ENCODE measurements around the gene ZC3H8.
A peak's percentile ranks its signal among the peaks of the same experiment; 100 is the strongest.
"Not testable (repeated sequence)": the region's sequence is repeated elsewhere in the genome, so short reads cannot be mapped to it uniquely, and the experiment has no call there.

The ZC3H8 gene

DNA sequence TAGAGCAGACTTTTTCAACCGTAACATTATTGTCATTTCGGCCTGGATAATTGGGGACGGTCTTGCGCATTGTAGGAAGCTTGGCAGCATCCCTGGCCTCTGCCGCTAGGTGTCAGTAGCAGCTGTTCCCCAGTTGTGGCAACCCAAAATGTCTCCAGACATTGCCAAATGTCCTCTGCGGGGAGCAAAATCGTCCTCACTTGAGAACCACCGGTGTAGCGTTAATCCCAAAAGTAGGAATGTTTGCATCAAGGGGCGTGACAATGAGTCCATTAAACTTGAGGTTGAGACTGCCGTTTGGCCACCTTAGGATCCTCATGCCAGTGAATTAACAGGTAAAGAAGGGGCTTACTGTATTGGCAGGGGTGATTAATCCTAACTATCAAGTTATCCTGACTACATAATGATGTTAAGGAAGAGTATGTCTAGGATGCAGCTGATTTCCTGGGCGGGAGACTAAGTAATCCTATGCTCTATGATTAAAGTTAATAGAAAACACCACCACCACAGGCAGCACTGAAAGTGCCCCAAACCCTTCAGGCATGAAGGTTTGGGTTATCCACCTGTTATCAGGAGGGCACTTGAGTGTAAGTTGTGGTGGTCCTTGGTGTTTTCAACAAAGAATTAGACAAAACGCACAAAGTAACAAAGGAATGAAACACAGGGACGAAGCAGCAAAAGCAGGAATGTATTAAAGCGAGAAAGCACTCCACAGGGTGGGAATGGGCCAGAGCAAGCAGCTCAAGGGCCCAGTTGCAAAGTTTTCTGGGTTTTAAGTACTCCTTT, 4.9 kb upstream of the ZC3H8 start:
- DNase-seq (ENCODE audit: low read depth, low spot score): peak; percentile 84

DNA sequence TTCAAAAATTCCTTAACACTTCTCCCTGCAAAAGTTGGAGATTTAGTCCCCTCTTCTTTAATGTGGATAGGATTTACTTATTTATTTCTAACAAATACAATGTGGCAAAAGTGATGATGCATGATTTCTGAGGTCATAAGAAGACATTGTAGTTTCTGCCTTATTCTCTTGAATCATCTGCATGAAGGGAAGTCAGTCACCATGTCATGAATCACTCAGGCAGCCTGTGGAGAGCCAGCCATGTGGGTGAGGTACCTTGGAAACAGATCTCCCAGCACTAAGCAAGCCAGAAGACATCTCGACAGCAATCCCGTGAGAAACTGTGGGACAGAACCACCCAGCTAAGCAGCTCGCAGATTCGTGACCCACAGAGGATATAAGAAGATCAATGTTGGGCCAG, 2.7 kb upstream of the ZC3H8 start:
- DNase-seq (ENCODE audit: low read depth, low spot score): no peak

DNA sequence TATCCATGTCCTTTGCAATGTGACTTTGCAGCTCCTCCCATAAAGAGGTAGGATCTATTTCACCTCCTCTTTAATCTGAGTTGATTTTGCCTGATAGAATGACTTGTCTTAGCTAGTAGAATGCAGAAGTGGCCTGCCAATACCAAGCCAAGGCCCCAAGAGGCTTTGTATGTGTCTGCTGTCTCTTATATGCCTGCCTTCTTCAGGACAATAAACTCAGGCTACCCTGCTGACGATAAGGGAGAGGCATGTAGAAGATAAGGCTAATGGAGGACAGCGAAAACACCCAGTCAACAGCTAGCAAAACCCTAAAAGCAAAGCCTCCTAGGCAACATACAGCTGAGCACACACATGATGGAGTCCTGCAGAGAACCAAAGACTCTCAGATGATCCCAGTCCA, 1.8 kb upstream of the ZC3H8 start:
- peak; percentile 7 for DNase-seq (ENCODE audit: low read depth, low spot score)

DNA sequence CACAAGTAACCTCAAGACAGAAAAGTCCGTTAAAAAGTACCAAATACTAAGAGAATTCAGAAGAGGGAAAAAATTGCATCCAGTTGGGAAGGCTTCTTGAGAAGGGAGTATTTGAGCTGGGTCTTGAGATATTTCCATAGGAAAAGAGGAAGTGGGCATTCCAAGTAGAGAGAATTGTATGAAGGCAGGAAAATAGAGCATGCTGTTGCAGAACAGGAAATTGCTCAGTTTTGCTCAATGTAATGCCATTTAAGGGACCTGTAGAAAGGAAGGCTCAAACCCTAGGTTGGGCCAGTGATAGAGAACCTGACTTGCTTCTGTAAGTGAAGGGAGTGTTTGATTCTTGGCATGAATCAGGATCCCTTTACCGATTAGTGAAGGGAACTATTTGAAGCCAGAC, 1.0 kb upstream of the ZC3H8 start:
- DNase-seq (ENCODE audit: low read depth, low spot score): no peak

DNA sequence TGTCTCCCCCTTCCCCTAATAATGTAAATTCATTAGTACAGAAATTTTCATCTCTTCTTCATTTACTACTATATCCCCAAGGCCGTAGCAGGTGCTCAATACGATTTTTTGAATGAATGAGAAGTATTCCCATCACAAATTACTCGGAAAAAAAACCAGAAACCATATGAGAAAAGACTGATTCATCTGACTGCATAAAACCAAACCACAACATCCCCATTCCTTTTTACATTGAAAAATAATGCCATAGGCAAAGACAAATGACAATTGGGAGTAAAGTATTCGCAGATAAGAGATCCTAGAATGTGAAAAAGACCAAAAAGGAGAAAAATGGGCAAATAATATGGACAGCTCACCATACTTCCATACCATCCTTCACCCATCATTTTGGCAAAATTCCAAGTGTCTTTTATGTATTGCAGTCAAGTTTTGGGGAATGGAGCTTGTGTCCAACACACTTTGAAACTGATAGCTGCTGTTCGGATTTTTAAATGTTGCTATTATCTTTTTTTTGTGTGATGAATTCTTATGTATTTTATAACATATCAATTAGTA, 1.5 kb downstream of the ZC3H8 start:
- DNase-seq (ENCODE audit: low read depth, low spot score): no peak

DNA sequence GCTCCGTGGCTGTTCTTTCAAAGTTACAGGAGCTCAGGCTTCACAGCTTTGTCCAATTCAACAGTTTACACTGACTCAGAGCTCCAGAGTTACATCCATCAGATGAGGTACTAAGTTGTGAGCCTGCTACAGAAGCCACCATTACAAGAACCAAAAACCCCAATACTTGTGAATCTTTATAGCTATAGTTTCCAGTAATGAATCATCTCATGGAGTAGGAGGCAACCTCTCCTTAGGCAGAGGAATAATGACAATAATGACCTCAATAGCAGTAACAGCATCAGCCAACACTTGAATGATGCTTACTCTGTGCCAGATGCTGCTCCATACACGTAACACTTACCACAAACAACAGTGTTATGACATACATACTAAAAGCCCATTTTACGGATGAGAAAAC, 3.6 kb downstream of the ZC3H8 start:
- no peak for DNase-seq (ENCODE audit: low read depth, low spot score)

DNA sequence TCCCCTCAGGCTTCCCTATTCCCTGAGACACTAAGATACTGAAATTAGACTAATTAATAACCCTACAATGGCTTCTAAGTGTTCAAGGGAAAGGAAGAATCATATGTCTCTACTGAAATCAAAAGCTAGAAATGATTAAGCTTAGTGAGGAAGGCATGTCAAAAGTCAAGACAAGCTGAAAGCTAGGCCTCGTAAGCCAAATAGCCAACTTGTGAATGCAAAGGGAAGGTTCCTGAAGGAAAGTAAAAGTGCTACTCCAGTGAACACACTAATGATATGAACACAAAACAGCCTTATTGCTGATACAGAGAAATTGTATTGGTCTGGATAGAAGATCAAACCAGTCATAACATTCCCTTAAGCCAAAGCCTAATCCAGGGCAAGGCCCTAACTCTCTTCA, 10.0 kb downstream of the ZC3H8 start:
- no peak for DNase-seq (ENCODE audit: low read depth, low spot score)

DNA sequence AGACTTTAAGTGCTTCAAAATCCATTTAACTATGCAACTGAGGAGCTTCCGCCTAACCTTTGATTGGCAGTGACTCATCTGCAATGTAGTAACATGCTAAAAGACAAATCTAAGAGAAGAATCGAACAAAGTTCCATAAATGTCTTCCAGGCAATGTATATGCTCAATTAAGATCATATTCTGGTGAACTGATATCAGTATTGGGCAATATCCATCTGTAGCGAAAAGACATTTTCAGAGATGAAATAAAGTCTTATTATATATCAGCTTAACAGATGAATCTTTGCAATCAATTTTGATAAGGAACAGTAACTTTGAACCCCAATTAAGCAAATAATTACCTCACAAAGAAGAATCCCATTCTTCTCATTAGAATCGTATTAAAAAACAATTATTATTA, 11.6 kb downstream of the ZC3H8 start:
- no peak for DNase-seq (ENCODE audit: low read depth, low spot score)

DNA sequence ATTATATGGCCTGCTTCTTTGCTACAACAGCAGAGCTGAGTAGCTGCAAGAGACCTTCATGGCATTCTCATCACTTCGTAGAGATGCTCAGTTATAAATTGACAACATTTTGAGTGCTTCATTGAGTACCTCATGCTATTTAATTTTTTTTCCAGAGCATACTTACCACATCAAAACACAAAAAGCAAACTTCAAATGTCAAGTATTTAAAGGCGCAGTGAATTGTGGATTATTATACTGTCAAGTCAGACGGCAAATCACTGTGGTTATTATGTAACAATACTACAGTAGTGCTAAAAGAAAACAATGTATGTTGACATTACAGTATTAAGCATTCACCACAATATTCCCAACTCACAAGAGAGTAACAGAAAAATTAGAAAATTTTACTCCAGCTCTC, 12.5 kb downstream of the ZC3H8 start:
- DNase-seq (ENCODE audit: low read depth, low spot score): no peak

DNA sequence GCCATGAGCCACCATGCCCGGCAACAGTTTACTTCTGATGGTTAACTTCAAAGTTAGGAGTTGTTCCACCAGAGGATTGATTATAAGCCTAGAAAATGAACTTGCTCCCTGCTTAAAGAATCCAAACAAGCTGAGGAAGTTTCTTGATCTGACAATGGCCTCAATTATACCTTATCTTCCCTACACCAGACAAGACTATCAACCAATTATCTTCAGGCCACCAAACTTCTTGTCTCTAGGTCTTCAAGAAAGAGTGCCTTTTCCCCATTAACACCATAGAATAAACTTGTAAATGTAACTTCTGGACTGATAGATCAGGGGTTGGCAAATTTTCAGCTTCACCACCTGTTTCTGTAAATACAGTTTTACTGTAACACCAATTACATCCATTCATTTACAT, 15.0 kb downstream of the ZC3H8 start:
- DNase-seq (ENCODE audit: low read depth, low spot score): no peak

DNA sequence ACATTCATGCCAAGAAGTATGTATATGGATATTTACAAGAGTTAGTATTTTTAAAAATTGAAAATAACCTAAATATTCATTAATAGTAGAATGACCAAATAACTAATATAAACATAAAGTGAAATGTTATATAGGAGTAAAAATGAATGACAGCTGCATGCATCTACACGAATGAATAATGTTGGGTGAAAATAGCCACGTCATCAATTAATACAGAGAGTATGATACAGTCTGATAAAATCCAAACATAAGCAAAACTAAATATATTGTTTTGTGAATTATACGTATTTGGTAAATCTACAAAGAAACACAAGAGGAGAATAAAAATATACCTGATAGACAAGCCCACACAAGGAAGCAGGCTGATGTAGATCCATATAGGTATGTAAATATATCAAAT, 24.5 kb downstream of the ZC3H8 start:
- DNase-seq (ENCODE audit: low read depth, low spot score): no peak

DNA sequence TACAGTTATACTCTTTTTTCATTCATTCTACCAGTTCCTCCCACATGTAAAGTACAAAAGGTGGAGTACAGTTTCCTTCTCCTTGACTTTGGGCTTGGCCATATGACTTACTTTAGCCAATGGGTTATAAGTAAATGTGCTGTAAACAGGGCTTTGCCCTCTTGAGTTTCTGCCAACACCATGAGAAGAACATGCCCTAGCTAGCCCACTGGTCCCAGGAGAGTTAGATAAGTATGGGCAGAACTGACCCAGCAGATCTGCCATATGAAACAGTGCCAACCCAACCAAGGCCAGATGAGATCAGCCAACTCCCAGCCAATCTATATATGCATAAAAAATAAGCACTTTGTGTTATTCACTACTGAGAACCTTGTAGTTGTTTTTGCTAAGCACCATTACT, 25.5 kb downstream of the ZC3H8 start:
- DNase-seq (ENCODE audit: low read depth, low spot score): no peak

DNA sequence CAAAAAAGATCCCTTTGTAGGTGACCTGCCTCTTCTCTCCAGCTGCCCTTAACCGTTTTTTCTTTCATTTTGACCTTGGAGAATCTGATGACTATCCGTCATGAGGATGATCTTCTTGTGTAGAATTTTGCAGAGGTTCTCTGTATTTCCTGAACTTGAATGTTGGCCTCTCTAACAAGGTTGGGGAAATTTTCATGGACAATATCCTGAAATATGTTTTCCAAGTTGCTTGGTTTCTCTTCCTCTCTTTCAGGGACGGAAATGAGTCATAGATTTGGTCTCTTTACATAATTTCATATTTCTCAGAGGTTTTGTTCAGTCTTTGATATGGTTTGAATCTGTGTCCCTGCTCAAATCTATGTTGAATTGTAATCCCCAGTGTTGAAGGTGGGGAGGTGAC, 34.0 kb downstream of the ZC3H8 start:
- no peak for DNase-seq (ENCODE audit: low read depth, low spot score)

DNA sequence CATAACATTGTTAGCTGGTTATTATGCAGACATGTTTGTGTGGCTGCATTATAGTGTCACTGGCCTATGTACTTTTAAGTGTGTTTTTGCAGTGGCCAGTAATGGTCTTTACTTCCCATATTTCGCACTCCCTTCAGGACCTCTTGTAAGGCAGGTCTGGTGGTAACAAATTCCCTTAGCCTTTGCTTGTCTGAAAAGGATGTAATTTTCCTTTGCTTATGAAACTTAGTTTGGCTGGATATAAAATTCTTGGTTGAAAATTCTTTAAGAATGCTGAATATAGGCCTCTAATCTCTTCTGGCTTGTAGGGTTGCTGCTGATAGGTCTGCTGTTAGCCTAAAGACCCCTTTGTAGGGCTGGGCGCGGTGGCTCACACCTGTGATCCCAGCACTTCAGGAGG, 34.7 kb downstream of the ZC3H8 start:
- DNase-seq (ENCODE audit: low read depth, low spot score): no peak

DNA sequence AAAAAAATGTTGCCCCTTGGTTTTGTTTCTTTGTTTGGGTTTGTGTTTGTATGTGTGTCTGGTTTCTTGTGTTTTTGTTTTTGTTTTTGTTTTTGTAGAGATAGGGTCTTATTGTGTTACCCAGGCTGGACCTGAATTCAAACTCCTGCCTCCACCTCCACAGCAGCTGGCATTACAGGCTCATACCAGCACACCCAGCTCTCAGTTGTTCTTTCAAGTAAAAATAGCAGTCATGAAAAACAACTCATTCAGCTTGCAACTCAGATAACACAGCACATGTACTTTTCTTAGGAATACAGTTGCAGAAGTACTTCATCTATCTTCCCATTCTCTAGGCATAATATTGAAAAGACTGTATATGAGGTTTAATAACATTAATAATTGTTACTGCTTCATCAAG, 37.0 kb downstream of the ZC3H8 start:
- no peak for DNase-seq (ENCODE audit: low read depth, low spot score)

DNA sequence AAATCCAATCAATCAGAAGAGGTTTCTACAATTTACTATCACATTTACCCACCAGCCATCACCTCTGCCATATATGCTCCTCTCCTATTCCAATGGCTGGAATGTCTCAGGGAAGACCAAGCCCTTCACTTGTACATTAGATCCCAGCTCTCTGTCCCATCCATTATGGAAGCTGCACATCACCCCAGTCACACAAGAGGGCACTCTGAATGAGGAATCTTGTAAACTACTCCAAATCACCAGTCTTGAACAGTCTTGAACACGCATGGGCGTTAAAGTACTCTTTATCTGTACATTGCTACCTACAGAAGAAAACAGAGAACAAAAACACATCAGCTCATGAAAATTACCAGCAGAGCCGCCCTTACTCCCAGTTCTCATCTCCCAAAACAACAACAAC, 38.7 kb downstream of the ZC3H8 start:
- peak; percentile 15 for DNase-seq (ENCODE audit: low read depth, low spot score)

DNA sequence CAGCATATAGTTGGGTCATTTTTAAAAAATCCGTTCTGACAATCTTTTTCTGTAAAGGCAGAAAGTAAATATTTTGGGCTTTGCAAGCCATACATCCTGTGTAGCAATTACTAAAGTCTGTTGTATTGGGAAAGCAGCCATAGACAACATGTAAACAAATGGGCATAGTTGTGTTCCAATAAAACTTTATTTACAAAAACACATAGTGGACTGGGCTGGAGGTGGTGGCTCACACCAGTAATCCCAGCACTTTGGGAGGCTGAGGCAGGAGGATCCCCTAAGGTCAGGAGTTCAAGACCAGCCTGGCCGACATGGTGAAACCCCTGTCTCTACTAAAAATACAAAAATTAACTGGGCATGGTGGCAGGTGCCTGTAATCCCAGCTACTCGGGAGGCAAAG, 46.9 kb downstream of the ZC3H8 start:
- DNase-seq (ENCODE audit: low read depth, low spot score): not testable (repeated sequence)

DNA sequence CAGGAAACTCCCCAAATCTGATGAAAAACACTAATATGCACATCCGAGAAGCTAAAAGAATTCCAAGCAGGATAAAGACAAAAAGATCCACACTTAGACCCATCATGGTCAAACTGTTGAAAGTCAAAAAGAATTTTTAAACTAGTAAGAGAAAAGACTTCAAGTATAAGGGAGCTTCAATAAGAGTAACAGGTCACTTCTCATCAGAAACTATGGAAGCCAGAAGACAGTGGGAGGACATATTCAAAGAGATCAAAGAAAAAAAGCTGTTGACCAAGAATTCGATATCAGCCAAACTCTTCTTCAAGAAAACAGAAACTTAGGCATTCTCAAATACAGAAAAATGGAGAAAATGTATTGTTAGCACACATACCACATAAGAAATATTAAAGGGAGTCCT, 50.4 kb downstream of the ZC3H8 start:
- DNase-seq (ENCODE audit: low read depth, low spot score): no peak

DNA sequence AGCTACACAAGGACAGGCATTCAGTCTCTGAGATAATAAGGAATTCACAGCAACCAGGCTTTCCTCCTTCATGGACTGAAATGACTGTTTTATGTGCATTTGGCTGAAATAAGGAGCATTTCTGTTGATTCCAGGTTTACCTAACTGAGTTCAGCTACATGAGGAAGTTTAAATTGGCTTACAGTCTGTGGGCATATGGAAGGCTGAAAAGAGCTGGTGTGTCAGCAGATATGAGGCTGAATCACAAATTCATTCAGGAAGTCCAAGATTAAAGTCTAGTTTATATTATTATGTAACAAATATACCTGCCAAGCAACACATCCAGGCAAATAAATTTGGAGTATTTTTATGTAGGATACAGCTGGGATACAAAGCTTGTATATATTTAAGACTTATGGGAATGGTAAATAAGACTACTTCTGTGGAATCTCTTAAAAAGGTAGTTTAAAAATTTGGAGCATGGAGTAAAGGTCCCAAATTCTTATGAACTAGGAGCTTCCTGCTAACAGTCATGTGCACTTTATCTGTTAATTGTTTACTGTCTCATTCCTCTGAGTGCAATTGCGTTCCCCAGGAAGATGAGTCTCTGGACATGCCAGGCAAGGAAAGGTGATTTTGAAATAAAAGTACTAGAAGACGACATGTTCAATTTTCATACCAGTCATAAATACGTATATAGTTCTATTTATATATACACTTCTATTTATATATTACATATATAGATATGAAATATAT, 53.0 kb downstream of the ZC3H8 start:
- DNase-seq (ENCODE audit: low read depth, low spot score): no peak

DNA sequence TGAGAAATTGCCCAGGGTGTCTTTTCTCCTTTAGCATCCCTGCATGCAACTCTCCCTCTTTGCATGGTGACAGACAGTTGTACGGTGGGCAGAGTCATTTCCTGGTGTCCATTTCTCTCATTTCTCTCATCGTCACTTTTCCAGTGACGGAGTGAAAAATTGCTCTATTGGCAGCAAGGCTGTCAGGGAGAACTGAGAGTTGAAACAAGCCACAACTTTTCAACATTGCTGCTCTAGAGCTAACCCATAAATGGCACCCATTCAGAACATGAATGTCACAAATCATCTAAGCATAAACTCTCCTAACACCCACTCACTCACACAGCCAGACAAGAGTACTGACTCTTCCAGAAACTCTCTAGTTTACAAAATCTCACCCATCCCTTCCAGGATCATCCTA, 55.7 kb downstream of the ZC3H8 start:
- DNase-seq (ENCODE audit: low read depth, low spot score): no peak

DNA sequence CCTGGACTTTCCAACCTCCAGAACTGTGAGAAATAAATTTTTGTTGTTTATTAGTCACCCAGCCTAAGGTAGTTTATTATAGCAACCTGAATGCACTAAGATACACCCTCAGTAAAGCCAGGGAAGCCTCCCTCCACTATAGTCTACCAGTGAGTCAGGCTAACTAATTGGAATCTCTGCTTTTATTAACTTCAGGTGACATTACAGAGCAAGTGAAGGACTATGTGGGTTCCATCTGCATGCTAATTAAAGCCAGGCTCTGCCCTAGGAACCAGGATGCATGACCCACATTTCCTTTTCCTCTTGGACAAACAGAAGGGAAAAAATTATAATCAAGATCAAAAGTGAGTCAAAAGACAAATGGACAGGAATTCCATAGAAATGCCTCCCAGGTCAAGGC, 56.1 kb downstream of the ZC3H8 start:
- no peak for DNase-seq (ENCODE audit: low read depth, low spot score)

DNA sequence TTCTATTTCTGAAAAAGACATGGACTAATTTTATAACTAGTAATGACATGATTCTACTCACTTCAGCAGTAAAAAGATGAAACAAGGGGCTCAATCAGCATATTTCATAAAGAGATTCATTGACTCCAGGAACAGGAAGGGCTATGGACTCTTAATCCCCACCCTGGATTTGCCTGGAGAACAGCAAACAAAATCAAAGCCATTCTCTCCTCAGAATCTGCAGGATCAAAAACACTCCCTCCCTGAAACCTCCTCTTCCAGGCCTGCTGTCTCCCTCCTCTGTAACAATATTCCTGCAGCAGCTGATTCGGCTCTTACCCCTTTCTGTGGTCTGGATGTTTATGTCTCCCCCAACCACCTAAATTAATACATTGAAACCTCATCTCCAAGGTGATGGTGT, 57.0 kb downstream of the ZC3H8 start:
- no peak for DNase-seq (ENCODE audit: low read depth, low spot score)

DNA sequence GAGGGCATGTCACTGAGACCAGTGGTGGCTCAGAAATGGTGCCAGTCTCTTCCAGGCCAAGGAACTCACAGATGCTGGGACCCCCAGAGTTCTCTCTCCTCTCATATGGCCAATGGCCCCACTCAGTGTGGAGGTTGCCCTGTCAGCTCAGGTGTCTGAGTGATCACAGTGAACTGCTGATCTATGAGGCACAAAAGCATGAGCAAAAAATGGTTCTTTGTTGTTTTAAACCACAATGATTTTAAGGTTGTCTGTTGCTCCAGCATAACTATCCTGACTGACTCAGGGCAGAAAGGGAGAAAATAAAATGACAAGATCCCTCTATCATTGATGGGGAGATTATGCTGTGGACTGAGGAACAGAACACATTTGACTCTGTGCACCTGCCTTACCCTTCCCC, 58.9 kb downstream of the ZC3H8 start:
- DNase-seq (ENCODE audit: low read depth, low spot score): no peak

Data from ELF-1 (cell line).